ENCODE data around the gene EHMT2. TPM values are rescaled to one million over a fixed set of nuclear protein-coding genes. Genes with fewer than 3 reads are reported as not detected.

EHMT2 gene
- total RNA-seq, 1 donor from 2014 or later, result 73.1 TPM

DNA sequence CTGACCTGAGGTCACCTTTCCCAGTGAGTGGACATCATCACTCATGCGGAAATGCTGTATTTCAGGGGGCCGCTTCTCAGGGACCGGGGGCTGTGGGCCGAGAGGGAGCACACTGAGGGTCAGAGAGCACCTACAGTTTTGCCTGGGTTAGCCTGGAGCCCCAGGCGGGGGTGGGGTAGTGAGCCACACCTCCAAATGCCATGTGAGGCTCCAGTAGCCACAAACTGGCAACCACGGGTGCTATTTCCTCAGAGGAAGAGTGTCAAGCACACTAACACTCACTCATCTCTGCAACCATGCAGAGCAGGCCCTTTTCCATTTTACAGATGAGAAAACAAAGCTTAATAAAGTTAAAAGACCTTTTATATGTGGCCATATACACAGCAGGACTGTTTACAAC lies 4.7 kb downstream of the EHMT2 start:
- intact Hi-C loops (cut with micrococcal nuclease), result no loop called here

DNA sequence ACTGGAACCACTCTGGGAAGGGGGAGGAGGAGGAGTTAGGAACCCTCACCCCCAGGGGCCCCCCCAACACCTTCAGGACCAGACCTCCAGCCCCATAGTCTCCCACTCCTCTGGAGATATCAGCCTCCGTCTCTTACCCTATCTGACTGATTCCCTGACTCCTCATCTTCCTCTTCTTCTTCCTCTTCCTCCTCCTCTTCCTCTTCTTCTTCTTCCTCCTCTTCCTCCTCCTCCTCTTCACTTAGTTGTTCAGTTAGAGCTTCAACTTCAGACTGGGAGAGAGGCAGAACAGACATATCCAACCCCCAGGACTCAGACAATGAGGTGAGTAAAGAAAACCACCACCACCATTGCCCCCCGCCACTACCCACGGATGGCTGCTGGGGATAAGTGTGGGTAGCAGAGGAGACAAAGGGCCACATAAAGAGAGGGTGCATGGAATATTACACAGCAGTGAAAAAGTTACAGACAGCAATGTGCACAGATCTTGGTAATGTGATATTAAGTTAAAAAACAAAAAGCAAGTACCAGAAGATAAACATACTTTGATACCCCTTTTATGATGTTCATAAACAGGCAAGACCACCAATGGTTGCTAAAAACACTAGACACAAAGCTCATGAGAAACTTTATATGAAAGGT lies 8.0 kb downstream of the EHMT2 start:
- intact Hi-C loops (cut with micrococcal nuclease), result no loop called here

DNA sequence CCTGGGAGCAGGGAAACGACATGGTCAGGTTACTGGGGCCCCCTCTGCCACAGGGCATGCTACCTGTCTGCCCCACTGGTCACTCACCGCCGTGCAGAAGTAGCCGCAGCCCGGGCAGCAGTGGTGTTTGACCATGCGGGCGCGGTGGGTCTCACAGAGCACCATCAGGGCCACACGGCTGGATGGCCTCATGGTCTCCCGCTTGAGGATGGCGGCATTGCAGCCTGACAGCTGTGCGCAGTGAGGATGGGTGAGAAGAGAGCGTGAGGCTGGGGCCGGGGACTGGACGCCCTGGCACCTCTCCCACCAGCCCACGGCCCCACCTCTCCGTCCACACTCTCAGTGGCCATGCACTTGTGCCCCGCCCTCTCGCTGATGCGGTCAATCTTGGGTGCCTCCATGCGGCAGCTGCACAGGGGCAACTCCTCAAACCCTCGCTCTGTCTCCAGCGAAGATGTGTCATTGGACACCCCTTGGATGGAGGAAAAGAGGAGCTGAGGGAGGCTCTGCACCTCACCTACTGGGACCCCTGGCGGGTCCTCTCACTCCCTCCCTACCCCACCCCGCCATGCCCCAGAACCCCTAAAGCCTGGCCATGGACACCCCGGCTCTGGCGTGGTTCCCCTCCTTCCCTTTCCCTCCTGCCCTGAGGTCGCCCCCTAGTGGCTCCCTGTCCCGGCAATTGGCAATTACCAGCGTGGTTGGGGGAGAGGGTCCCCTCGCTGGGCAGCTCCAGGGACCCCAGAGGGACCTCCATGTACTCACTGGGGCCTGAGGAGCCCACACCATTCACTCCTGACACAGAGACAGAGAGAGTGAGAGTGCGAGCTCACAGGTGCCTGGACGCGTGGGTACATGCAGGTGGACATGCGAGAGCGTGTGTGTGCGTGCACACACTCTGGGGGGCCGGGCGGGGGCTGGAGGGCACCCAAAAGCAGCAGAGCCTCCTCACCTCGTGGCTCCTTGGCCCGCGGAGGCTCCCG lies 8.9 kb downstream of the EHMT2 start:
- intact Hi-C loops (cut with micrococcal nuclease), result no loop called here

DNA sequence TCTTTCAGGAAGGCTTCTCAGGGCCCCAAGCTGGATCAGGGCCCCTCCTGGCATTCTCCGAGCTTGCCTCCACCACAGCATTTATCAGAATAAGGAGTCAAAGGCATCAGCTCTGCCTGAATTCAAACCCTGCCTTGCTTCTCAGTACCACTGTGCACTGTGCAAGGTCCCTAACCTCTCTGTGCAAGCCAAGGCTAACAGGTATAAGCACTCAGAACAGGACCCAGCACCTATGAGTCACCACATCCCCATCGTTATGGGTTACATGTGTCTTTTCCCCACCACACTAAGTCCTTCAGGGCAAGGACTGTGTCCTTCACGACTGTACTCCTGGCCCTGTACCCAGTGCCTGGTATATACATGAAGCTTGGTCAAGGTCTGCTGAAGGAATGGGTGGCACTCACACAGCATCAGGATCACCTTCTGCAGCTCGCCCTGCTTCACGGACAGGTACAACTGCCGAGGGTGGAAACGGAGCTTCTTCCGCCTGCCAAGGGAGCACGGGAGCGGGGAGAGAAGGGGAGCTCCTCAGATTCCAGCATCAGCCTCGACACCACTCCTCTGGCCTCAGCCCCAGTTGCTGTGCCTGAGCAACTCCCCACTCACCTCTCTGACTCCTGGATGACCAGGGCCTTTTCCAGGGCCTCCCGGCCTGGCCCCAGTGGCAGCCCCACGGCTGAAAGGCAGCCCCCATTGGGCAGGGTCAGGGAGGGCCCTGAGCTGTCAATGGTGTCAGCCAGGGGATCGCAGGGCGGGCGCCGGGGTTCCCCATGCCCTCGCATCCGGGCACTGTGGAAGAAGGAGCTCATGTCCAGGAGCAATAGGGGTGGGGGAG lies 10.1 kb downstream of the EHMT2 start:
- intact Hi-C loops (cut with micrococcal nuclease), result no loop called here

GRCh38 chr6:31886541-31886991 lies 10.9 kb downstream of the EHMT2 start:
- intact Hi-C loops (cut with micrococcal nuclease), result no loop called here

GRCh38 chr6:31884528-31885035 lies 12.9 kb downstream of the EHMT2 start:
- intact Hi-C loops (cut with micrococcal nuclease), result no loop called here

GRCh38 chr6:31883676-31884075 lies 13.8 kb downstream of the EHMT2 start:
- intact Hi-C loops (cut with micrococcal nuclease), result no loop called here

- intact Hi-C loops (cut with micrococcal nuclease), result no loop called here
Measured at GRCh38 chr6:31882344-31882743, 15.2 kb downstream of the EHMT2 start.

DNA sequence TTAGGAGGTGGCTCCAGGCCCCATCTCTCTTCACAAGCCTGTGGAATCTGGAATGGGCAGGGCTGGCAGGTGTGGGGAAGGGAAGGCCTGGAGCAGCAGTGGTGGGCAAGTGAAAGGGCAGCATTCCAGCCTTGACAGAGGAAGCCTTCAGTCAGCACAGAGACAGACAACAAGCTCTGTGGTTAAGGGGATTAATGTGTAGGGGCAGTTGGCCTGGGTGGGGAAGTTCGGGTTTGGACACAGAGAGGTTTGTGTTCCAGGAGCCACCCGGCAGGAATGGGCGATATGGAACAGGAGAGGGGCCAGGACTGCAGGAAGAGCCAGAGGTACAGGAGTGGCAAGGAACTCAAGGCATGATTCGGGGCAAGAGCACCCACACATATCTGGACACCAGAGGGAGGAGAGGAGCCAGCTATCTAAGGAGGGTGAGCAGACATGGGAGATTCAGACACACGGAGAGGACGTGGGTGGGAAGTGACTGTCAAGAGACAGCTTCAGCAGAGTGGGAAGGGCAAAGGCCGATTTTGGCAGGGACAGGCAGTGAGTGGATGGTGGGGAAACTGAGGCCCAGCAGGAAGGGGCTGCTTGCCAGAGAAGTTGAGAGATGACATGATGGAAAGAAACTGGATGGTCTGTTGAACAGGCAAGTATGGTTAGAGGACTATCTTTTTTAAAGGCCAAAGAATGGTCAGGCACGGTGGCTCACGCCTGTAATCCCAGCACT lies 16.2 kb downstream of the EHMT2 start:
- intact Hi-C loops (cut with micrococcal nuclease), result no loop called here

GRCh38 chr6:31880616-31881015 lies 16.9 kb downstream of the EHMT2 start:
- intact Hi-C loops (cut with micrococcal nuclease), result no loop called here

GRCh38 chr6:31879901-31880300 lies 17.6 kb downstream of the EHMT2 start:
- intact Hi-C loops (cut with micrococcal nuclease), result no loop called here

- intact Hi-C loops (cut with micrococcal nuclease), result no loop called here
Measured at GRCh38 chr6:31879143-31879542, 18.4 kb downstream of the EHMT2 start.

DNA sequence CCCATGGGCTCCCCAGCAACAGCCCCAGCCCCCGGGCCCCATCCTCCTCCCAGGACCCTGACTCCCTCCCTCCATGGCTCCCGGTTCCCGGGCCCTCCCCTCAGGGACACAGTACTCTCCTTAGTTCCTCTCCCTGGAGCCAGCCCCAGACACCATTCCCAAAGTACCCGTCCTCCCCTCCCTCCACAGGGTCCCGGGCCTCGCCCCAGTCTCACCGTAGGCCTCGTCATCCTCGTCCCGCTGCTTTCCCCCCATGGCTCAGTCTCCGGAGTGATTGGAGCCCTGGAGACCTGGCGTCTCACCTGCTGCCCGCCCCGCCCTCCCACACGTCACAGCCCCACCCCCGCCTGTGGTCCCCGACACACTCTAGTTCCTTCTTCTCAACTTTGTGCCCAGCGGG lies 18.8 kb downstream of the EHMT2 start, which contains the start of gene SLC44A4:
Gene SLC44A4 (minus strand): TSS at position 272 of the 400 bp plus-strand sequence. CDS start 17 bp downstream, at position 255.
- intact Hi-C loops (cut with micrococcal nuclease), result no loop called here

GRCh38 chr6:31878222-31878621 lies 19.3 kb downstream of the EHMT2 start:
- intact Hi-C loops (cut with micrococcal nuclease), result no loop called here

DNA sequence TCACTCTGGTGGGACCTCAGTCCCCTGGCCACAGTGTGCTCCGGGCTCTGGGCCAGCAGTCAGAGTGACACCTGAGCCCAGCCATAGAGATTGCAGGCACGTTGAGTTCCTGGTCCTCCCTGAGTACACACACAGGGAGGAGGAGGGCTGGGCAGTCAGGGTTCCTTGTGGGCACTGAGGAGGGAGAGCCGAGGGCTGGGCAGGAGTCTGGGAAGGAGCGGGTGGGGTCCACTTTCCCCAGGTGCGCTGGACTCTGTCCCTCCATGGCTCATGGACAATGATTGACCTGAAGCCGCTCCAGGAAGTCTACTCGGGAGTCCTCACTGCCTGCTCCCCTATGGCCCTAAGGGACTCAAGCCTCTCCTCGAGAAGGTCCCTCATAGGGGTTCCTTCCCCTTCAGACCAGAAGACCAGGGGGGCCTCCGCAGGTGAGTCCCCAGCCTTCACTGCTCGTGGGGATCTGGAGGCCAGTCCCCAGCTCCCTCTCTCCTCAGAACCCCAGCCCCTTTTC lies 19.8 kb downstream of the EHMT2 start:
- intact Hi-C loops (cut with micrococcal nuclease), result no loop called here

- intact Hi-C loops (cut with micrococcal nuclease), result no loop called here
Measured at GRCh38 chr6:31877125-31877650, 20.3 kb downstream of the EHMT2 start.

DNA sequence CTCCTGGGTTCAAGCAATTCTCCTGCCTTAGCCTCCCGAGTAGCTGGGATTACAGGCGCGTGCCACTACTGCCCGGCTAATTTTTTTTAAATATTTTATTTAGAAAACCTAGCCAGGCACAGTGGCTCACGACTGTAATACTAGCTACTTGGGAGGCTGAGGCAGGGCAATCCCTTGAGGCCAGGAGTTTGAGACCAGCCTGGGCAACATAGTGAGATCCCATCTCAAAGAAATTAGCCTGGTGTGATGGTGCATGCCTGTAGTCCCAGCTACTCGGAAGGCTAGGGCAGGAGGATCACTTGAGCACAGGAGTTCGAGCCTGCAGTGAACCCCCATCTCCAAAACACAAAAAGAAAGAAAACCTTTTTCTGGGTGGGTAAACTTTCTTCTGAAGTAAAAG lies 21.1 kb downstream of the EHMT2 start:
- intact Hi-C loops (cut with micrococcal nuclease), result no loop called here

GRCh38 chr6:31875877-31876276 lies 21.6 kb downstream of the EHMT2 start:
- intact Hi-C loops (cut with micrococcal nuclease), result no loop called here

DNA sequence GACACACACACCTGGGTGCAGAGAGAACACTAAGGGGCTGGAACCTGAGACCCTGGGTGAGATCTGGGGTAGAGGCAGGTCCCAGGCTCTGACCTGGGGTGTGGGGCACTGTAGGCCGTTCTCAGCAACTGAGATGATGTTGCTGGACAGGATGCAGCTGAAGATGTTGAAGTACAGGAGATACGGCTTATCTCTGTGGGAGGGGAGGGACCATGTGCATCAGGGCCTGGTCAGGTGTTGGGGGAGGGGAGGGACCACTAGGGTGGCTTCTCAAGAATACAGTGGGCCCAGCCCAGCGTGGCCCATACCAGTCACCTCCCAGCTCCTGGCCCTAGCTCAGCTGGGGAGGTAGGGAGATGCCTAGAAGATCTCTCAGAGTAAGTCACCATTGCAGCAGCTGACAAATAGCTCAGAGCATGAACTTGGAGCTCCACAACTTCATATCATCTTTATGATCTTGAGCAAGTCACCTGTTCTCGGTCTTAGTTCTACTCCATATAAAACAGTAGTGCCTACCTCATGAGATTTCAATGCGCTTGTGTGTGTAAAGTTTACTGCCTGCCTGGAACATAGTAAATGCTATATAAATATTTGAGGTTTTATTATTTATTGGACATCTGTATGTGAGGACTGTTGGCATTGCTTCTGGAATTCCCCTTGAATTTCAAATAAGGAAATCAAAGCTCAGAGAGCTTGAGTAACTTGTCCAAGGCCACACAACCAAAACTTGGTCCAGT lies 22.5 kb downstream of the EHMT2 start:
- intact Hi-C loops (cut with micrococcal nuclease), result no loop called here

All from T-helper 2 cell treated with Interferon-gamma antibody and Interleukin-4, amounts not matched to agents 100 ng/mL and 5 ng/mL, for 36 hours (primary cell).